Activated CD4-positive, alpha-beta T cell treated with anti-CD3 and anti-CD28 coated beads, Interleukin-2, amount 50 U/mL, for 48 hours (primary cell): ENCODE results near the gene ZBTB46.
"Not testable (repeated sequence)": the region's sequence is repeated elsewhere in the genome, so short reads cannot be mapped to it uniquely, and the experiment has no call there.

Source experiments
- DNase-seq, 2 experiments: peaks; one replicate each; pipeline ENCODE4 v3.0.0-alpha.2; 2020

Gene ZBTB46

GRCh38 chr20:63783970-63784369 lies 47.1 kb downstream of the ZBTB46 start:
- no peak for DNase-seq

GRCh38 chr20:63782521-63782971 lies 48.5 kb downstream of the ZBTB46 start:
- DNase-seq: no peak

- peak; percentile 17 to 32 for DNase-seq
Measured at GRCh38 chr20:63782051-63782471, 49.0 kb downstream of the ZBTB46 start.

GRCh38 chr20:63781181-63781580 lies 49.9 kb downstream of the ZBTB46 start:
- no peak for DNase-seq

- DNase-seq: no peak
Measured at GRCh38 chr20:63778857-63779256, 52.2 kb downstream of the ZBTB46 start.

GRCh38 chr20:63778034-63778752 lies 52.9 kb downstream of the ZBTB46 start:
- no peak for DNase-seq

- DNase-seq: no peak
Measured at GRCh38 chr20:63777614-63778013, 53.5 kb downstream of the ZBTB46 start.

- not testable (repeated sequence) for DNase-seq
Measured at GRCh38 chr20:63776875-63777274, 54.2 kb downstream of the ZBTB46 start.

- peak; percentile 25 to 31 for DNase-seq
Measured at GRCh38 chr20:63775096-63775978, 55.7 kb downstream of the ZBTB46 start.

- no peak for DNase-seq
Measured at GRCh38 chr20:63774306-63774705, 56.8 kb downstream of the ZBTB46 start.

- no peak for DNase-seq
Measured at GRCh38 chr20:63773571-63774241, 57.4 kb downstream of the ZBTB46 start.

- DNase-seq: no peak
Measured at GRCh38 chr20:63772781-63773518, 58.1 kb downstream of the ZBTB46 start.

GRCh38 chr20:63771046-63771707 lies 59.9 kb downstream of the ZBTB46 start:
- no peak for DNase-seq

- no peak for DNase-seq
Measured at GRCh38 chr20:63769891-63770474, 61.1 kb downstream of the ZBTB46 start.

- DNase-seq: no peak
Measured at GRCh38 chr20:63768591-63769515, 62.2 kb downstream of the ZBTB46 start.

GRCh38 chr20:63767886-63768285 lies 63.2 kb downstream of the ZBTB46 start:
- DNase-seq: no peak

GRCh38 chr20:63767456-63767855 lies 63.6 kb downstream of the ZBTB46 start:
- no peak for DNase-seq

- DNase-seq: no peak
Measured at GRCh38 chr20:63766695-63767426, 64.2 kb downstream of the ZBTB46 start.

- no peak for DNase-seq
Measured at GRCh38 chr20:63765902-63766301, 65.2 kb downstream of the ZBTB46 start.
